Keratinocyte (primary cell): ENCODE measurements around the gene C1QTNF5. TPM values are rescaled to one million over a fixed set of nuclear protein-coding genes. Genes with fewer than 3 reads are reported as not detected.

Source experiments
- DNase-seq: peaks from one replicate; pipeline ENCODE4 v3.0.0-alpha.2; 2011; ENCODE audit warnings: low read depth, missing footprints, low spot score
- FAIRE-seq: peaks from 2 replicates; lab custom pipeline; 2011; peaks lifted over from hg19 to GRCh38; lab: Jason Lieb, UNC
- H2AFZ ChIP-seq: 2 replicates; pipeline ENCODE4 v1.6.0; 2012; ENCODE audit warnings: low read length, control low read depth, inconsistent platforms; ENCODE audit not compliant: control insufficient read depth
- H3K27ac ChIP-seq: 2 replicates; pipeline ENCODE4 v1.5.1; 2011; ENCODE audit warnings: low read length; ENCODE audit not compliant: control insufficient read depth, insufficient read depth
- H3K27me3 ChIP-seq: 3 replicates; pipeline ENCODE4 v1.6.0; 2011; ENCODE audit warnings: low read length; ENCODE audit not compliant: control insufficient read depth, insufficient read depth; ENCODE audit errors: extremely low read depth
- H3K36me3 ChIP-seq, 2 experiments: 2 replicates in 1 of 2; 3 replicates in 1 of 2; pipeline ENCODE4 v1.5.1; 2011; ENCODE audit warnings: low read length in 2 of 2, mild to moderate bottlenecking in 1 of 2; ENCODE audit not compliant: control insufficient read depth in 2 of 2, insufficient read depth in 2 of 2; ENCODE audit errors: extremely low read depth in 1 of 2
- H3K4me1 ChIP-seq: 3 replicates; pipeline ENCODE4 v1.5.1; 2011; ENCODE audit warnings: low read length; ENCODE audit not compliant: control insufficient read depth, insufficient read depth; ENCODE audit errors: extremely low read depth
- H3K4me2 ChIP-seq: 3 replicates; pipeline ENCODE4 v1.6.0; 2011; ENCODE audit warnings: low read depth, low read length; ENCODE audit not compliant: control insufficient read depth, insufficient read depth; ENCODE audit errors: extremely low read depth
- H3K4me3 ChIP-seq, 3 experiments: fragments of 200-600 bp in 1 of 3; sonication (generic) in 1 of 3; 2 replicates in 2 of 3; 3 replicates in 1 of 3; pipeline ENCODE4 v1.5.1; 2011 to 2016; ENCODE audit warnings: low read length in 3 of 3, mild to moderate bottlenecking in 3 of 3, control low read depth in 2 of 3, inconsistent platforms in 1 of 3, low read depth in 1 of 3, mixed read lengths in 1 of 3, mixed run types in 1 of 3, moderate library complexity in 1 of 3; ENCODE audit not compliant: control insufficient read depth in 2 of 3, insufficient read depth in 2 of 3; ENCODE audit errors: extremely low read depth in 1 of 3
- H3K79me2 ChIP-seq: 2 replicates; pipeline ENCODE4 v1.6.0; 2012; ENCODE audit warnings: low read length; ENCODE audit not compliant: control insufficient read depth, insufficient read depth
- H3K9ac ChIP-seq: 3 replicates; pipeline ENCODE4 v1.6.0; 2011; ENCODE audit warnings: low read length; ENCODE audit not compliant: control insufficient read depth, insufficient read depth; ENCODE audit errors: extremely low read depth
- H3K9me1 ChIP-seq: 3 replicates; pipeline ENCODE4 v1.6.0; 2011; ENCODE audit warnings: low read length; ENCODE audit not compliant: control insufficient read depth, insufficient read depth; ENCODE audit errors: extremely low read depth
- H3K9me3 ChIP-seq: 2 replicates; pipeline ENCODE4 v1.5.1; 2012; ENCODE audit warnings: low read depth, low read length; ENCODE audit not compliant: control insufficient read depth
- H4K20me1 ChIP-seq: 3 replicates; pipeline ENCODE4 v1.6.0; 2011; ENCODE audit warnings: low read length; ENCODE audit not compliant: control insufficient read depth, insufficient read depth; ENCODE audit errors: extremely low read depth
- CTCF ChIP-seq, 3 experiments: IDR thresholded peaks in 1 of 3; conservative IDR thresholded peaks in 1 of 3; optimal IDR thresholded peaks in 1 of 3; 2 replicates in 2 of 3; 3 replicates in 1 of 3; pipeline versions ENCODE3 to v1.5.1; 2011; ENCODE audit warnings: low read length in 3 of 3, mild to moderate bottlenecking in 3 of 3, moderate library complexity in 2 of 3, control low read depth in 1 of 3, inconsistent platforms in 1 of 3; ENCODE audit not compliant: insufficient read depth in 2 of 3; ENCODE audit errors: extremely low read depth in 1 of 3
- EZH2 ChIP-seq: IDR thresholded peaks from one replicate; pipeline ENCODE4 v1.6.1; 2012; ENCODE audit warnings: inconsistent platforms, mild to moderate bottlenecking, low read length, moderate library complexity
- dilution Hi-C: fragments of 300-500 bp; cut with MboI; formaldehyde crosslinking; loops from one replicate; pipeline ENCODE4 v1.7.0; 2020; ENCODE audit warnings: low sequenced_read_pairs; ENCODE audit not compliant: extremely low pct_ligation_motif_present
- polyA plus RNA-seq, 5 experiments: library from polyadenylated mRNA; depleted of rRNA in 3 of 5; stranded (reverse) in 3 of 5; stranded (forward) in 1 of 5; unstranded in 1 of 5; fragments of >200 nt; gene quantifications; 1 replicate in 1 of 5; 2 replicates in 3 of 5; 3 replicates in 1 of 5; pipeline versions ENCODE4 v1.2.1 to v1.2.3, GENCODE V29; 2011 to 2012; ENCODE audit warnings: missing spikeins in 2 of 5, low read depth in 1 of 5, low replicate concordance in 1 of 5
- small RNA-seq, 3 experiments: library from RNA; depleted of rRNA; stranded (forward); fragments of <200 nt; gene quantifications; one replicate each; pipeline ENCODE3, GENCODE V24; 2012; ENCODE audit warnings: low read depth in 3 of 3, low replicate concordance in 1 of 3; ENCODE audit not compliant: insufficient read length in 3 of 3

The C1QTNF5 gene
- polyA plus RNA-seq, 1 donor (not counting 4 experiments of a cell fraction or from before 2014, with no cell fraction given) = not detected

GRCh38 chr11:119290894-119291497 is 49.7 kb downstream of the C1QTNF5 start:
- Histone ChIP-seq H3K9me1 (no peaks in the 10 kb centered on the region), H3K4me2 (no peak overlapping the region), H3K27ac (no peak overlapping the region), H3K4me3 (no peak overlapping the region), H3K27me3 (no peaks in the 10 kb centered on the region), H3K36me3 (peaks cover 15 to 17% of the 10 kb centered on the region in 2 experiments), H3K9me3 (no peaks in the 10 kb centered on the region), H2AFZ (no peak overlapping the region), H3K4me1 (no peaks in the 10 kb centered on the region), H3K9ac (no peak overlapping the region), H3K79me2 (no peaks in the 10 kb centered on the region), H4K20me1 (no peaks in the 10 kb centered on the region)
- FAIRE-seq (no peak), DNase-seq (no peak)
- no peak for TF ChIP-seq CTCF (optimal IDR thresholded peaks at IDR 0.05 in 1 of 3, IDR thresholded peaks at IDR 0.05 in 1 of 3, conservative IDR thresholded peaks at IDR 0.05 in 1 of 3; ENCODE audit: extremely low read depth in 1 of 3, insufficient read depth in 2 of 3, low read length in 3 of 3)
- no peak for TF ChIP-seq EZH2
- dilution Hi-C loops = no loop called here

Small RNA genes lying within 50 kb of the gene (small RNA-seq; reads per million reads assigned to genes)
- gene RF01225 = 0 reads per million in 3 experiments
- gene RNU6-262P = 0 reads per million in 3 experiments

Other genes starting within 250 kb of the C1QTNF5 start
- 59.7 to 75.4 TPM (median 60.4 TPM) in 3 replicates for gene DPAGT1, start 239.0 kb downstream of the C1QTNF5 start, polyA plus RNA-seq
- 2.8 to 3.6 TPM (median 2.9 TPM) in 3 replicates for gene C2CD2L, start 233.5 kb downstream of the C1QTNF5 start, polyA plus RNA-seq
- 15.6 to 21.9 TPM (median 18.5 TPM) in 3 replicates for gene HINFP, start 219.3 kb downstream of the C1QTNF5 start, polyA plus RNA-seq
- 0.14 to 0.27 TPM (median 0.21 TPM) in 3 replicates for gene ABCG4, start 191.8 kb downstream of the C1QTNF5 start, polyA plus RNA-seq
- gene NLRX1, start 172.2 kb downstream of the C1QTNF5 start, polyA plus RNA-seq = 8.1 to 11.3 TPM (median 9.0 TPM) in 3 replicates
- not detected in 3 replicates for gene NHERF4, start 155.4 kb downstream of the C1QTNF5 start, polyA plus RNA-seq
- gene CBL, start 134.5 kb downstream of the C1QTNF5 start, polyA plus RNA-seq = 7.9 to 15.2 TPM (median 14.1 TPM) in 3 replicates
- 8.5 to 12.1 TPM (median 10.5 TPM) in 3 replicates for gene MCAM, start 23.8 kb downstream of the C1QTNF5 start, polyA plus RNA-seq
- gene RNF26, start 6.4 kb downstream of the C1QTNF5 start, polyA plus RNA-seq = 9.1 to 27.7 TPM (median 13.2 TPM) in 3 replicates
- gene MFRP, start 5.8 kb upstream of the C1QTNF5 start, polyA plus RNA-seq = not detected in 3 replicates
- gene USP2, start 40.8 kb upstream of the C1QTNF5 start, polyA plus RNA-seq = 0.35 to 0.49 TPM (median 0.46 TPM) in 3 replicates
- gene THY1, start 82.3 kb upstream of the C1QTNF5 start, polyA plus RNA-seq = 2.4 to 5.7 TPM (median 5.0 TPM) in 3 replicates